ENCODE results near the gene SRSF3.
A peak's percentile ranks its signal among the peaks of the same experiment; 100 is the strongest.

SRSF3 gene

GRCh38 chr6:36618366-36619355 lies 24.5 kb downstream of the SRSF3 start:
- no peak for DNase-seq (ENCODE audit: low read depth, low spot score)
- H3K27ac ChIP-seq, result no peak overlapping the region

GRCh38 chr6:36621371-36621855 lies 27.3 kb downstream of the SRSF3 start:
- H3K27ac ChIP-seq, result no peak overlapping the region
- no peak for DNase-seq (ENCODE audit: low read depth, low spot score)

- no peak overlapping the region for H3K27ac ChIP-seq
- DNase-seq (ENCODE audit: low read depth, low spot score), result no peak
Measured at GRCh38 chr6:36622901-36623546, 28.9 kb downstream of the SRSF3 start.

GRCh38 chr6:36623547-36624459 lies 29.6 kb downstream of the SRSF3 start:
- no peak overlapping the region for H3K27ac ChIP-seq
- DNase-seq (ENCODE audit: low read depth, low spot score), result no peak

- H3K27ac ChIP-seq, result no peak overlapping the region
- DNase-seq (ENCODE audit: low read depth, low spot score), result no peak
Measured at GRCh38 chr6:36624461-36625157, 30.4 kb downstream of the SRSF3 start.

- no peak overlapping the region for H3K27ac ChIP-seq
- DNase-seq (ENCODE audit: low read depth, low spot score), result no peak
Measured at GRCh38 chr6:36625158-36625919, 31.2 kb downstream of the SRSF3 start.

GRCh38 chr6:36626636-36627035 lies 32.5 kb downstream of the SRSF3 start:
- no peak for DNase-seq (ENCODE audit: low read depth, low spot score)
- H3K27ac ChIP-seq, result no peak overlapping the region

- DNase-seq (ENCODE audit: low read depth, low spot score), result no peak
- H3K27ac ChIP-seq, result no peak overlapping the region
Measured at GRCh38 chr6:36627141-36627540, 33.0 kb downstream of the SRSF3 start.

GRCh38 chr6:36627801-36628246 lies 33.7 kb downstream of the SRSF3 start:
- H3K27ac ChIP-seq, result peak overlapping the region; percentile 13

GRCh38 chr6:36629784-36630183 lies 35.6 kb downstream of the SRSF3 start:
- no peak for DNase-seq (ENCODE audit: low read depth, low spot score)

More at GRCh38 chr6:36627801-36628246, 33.7 kb downstream of the SRSF3 start:
- DNase-seq (ENCODE audit: low read depth, low spot score), result no peak

GRCh38 chr6:36631326-36632011 lies 37.3 kb downstream of the SRSF3 start:
- no peak overlapping the region for H3K27ac ChIP-seq
- no peak for DNase-seq (ENCODE audit: low read depth, low spot score)

More at GRCh38 chr6:36629784-36630183, 35.6 kb downstream of the SRSF3 start:
- no peak overlapping the region for H3K27ac ChIP-seq

GRCh38 chr6:36633370-36633769 lies 39.2 kb downstream of the SRSF3 start:
- DNase-seq (ENCODE audit: low read depth, low spot score), result no peak
- no peak overlapping the region for H3K27ac ChIP-seq

GRCh38 chr6:36633915-36634314 lies 39.8 kb downstream of the SRSF3 start:
- DNase-seq (ENCODE audit: low read depth, low spot score), result no peak
- no peak overlapping the region for H3K27ac ChIP-seq

GRCh38 chr6:36634317-36635108 lies 40.4 kb downstream of the SRSF3 start:
- no peak overlapping the region for H3K27ac ChIP-seq
- no peak for DNase-seq (ENCODE audit: low read depth, low spot score)

GRCh38 chr6:36636283-36636682 lies 42.1 kb downstream of the SRSF3 start:
- H3K27ac ChIP-seq, result no peak overlapping the region
- no peak for DNase-seq (ENCODE audit: low read depth, low spot score)

- DNase-seq (ENCODE audit: low read depth, low spot score), result no peak
- no peak overlapping the region for H3K27ac ChIP-seq
Measured at GRCh38 chr6:36636687-36637418, 42.7 kb downstream of the SRSF3 start.

GRCh38 chr6:36638579-36638978 lies 44.4 kb downstream of the SRSF3 start:
- H3K27ac ChIP-seq, result no peak overlapping the region
- DNase-seq (ENCODE audit: low read depth, low spot score), result no peak

All from epithelial cell of prostate (primary cell).